HG03354 (cell line): Measurements from ENCODE around the gene CDKN1C.

Experiments
- ATAC-seq: cut with Tn5 transposase; IDR thresholded peaks from one replicate; pipeline ENCODE4 v1.9.1; 2021; ENCODE audit warnings: mild to moderate bottlenecking; ENCODE audit not compliant: unreplicated experiment, poor library complexity, severe bottlenecking

CDKN1C gene

DNA sequence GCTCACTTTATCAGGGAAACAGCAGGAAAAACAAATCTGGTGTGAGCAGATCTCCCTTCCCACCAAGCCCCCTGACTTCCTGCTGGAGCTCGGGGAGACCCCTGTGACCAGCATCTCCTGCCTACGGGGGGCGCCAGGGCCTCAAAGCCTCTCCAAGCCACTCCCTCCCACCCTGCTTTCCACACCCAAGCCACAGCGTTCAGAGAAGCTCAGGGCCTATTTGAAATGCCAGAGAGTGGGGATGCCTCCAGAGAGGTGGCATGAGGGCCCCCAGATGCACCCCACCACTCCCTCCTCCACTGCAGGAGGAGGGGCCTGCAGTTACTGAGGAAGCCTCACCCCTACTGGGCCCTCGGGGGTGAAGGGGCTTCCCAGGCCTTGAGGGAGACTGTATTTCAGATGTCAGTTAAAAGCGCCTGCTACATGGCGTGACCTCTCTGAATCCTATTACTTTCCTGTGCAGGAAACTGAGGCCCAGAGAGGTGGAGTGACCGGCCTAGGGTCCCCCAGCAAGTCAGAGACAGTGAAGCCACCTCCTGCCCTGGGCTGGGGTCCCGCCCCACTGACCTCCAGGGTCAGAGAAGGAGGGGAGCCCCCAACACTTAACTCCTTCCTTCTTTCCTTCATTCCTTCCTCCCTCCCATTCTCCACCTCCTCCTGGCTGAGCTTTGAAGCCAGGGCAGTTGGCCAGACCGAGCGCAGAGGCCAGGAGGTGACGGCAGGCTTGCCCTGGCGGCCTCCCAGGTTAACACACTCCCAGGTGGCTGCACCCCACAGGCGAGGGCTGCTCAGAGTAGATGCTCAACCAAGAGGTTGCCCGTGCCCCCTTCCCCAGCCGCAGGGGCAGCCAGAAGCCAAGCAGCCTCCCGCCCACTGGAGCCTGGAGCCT is 6.0 kb upstream of the CDKN1C start:
- no peak for ATAC-seq

DNA sequence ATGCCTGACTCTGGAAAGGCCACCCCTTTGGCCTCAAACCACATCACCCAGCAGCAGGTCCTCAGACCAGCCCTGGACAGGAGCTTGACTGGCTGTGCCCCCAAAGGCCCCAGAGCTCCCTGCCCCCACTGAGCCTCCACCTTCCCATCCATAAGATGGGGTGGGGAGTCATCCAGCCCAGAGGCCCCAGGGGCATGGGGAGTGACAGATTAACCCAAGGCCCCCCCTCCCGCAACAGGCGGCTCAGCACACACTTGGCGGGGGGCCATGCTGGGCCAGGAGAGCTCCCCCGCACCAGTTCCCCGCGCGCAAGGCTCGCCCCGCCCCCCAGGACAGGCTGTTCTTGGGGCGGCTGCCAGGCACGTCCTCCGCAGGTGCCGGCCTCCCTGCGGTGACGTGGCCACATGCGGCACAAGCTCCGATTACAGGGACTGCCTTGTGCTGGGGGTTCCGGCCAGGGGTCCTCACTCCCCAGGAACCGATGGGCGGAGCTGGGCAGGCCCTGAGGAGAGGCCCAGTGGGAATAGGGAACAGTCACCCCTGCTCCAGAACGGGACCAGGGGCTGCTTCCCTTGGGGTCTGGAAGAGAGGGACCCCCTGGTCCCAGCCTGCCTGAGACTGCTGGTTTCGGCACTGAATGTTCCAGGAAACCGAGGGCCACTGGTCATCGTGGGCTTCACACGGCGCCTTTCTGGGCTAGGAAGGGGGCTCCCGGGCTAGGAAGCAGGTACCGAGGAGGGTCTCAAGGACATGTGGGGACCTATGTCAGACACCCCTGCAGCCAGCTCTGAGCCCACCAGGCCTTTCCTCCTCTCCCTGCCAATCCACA is 5.1 kb upstream of the CDKN1C start:
- no peak for ATAC-seq

- ATAC-seq, result no peak
Observed at GRCh38 chr11:2889362-2890273, 4.0 kb upstream of the CDKN1C start.

- ATAC-seq, result no peak
Observed at GRCh38 chr11:2888266-2888968, 2.8 kb upstream of the CDKN1C start.

DNA sequence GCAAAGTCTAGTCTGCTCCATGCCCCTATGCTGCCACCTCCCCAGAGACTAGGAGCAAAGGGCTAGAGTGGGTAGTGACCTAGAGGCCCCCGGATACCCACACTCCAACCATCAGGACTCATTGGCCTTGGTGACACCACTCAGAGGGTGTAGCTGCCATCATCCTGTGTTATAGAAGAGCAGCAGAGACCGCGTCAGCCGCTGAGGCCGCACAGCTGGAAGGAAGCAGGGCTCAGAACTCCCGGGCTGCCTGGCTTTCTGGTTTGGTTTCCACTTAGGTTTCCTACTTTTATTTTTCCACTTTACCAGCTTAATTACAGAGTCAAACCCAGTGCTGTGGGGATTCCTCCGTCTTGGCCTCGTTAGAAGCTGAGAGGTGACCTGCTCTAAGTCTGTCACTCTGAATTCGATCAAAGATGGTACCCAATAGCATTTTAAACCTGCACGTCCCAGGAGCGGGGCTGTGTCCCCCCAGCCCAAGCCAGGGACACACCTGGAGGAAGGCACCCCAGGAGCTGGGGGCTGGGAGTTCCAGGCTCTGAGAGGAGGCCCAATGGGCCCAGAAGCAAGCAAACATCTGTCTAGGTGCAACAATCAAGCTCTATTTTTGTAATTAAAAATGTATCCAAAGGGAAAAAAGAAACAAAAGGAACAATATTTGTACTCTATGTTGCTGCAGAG is 2.1 kb upstream of the CDKN1C start:
- ATAC-seq, result no peak

GRCh38 chr11:2886936-2887335 is 1.4 kb upstream of the CDKN1C start:
- ATAC-seq, result no peak

DNA sequence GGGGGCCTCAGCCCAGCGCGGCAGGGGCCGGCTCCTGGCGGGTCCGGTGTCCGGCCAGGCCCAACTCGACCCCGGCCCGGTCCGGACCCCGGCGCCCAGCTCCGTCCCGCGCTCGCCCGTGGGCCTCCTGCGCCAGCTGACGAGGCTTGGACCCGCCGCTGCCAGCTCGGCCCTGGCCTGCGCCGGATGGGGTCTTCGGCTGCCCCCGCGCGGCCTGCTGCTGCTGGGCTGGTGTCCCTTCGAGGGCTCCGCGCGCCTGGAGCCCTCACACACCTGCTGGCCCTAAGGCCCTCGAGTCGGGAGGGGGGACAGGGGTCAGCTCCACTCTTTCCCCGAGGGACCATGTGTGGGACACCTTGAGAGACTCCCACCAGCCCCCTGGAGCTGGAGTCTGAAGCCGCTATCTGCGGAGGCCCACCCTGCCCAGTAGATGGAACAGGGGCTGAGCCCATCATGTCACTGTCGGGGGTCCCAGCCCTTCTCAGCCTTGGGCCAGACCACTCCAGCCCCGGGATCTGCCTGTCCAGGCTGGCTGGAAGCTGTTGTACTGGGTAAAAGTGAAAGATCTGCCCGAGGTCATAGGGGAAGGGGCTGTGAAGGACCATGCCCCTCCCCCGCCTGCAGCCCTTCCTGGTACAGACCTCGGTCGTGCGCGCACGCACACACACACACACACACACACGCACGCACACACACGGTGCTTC is 768 bp upstream of the CDKN1C start:
- peak; percentile 15 for ATAC-seq

DNA sequence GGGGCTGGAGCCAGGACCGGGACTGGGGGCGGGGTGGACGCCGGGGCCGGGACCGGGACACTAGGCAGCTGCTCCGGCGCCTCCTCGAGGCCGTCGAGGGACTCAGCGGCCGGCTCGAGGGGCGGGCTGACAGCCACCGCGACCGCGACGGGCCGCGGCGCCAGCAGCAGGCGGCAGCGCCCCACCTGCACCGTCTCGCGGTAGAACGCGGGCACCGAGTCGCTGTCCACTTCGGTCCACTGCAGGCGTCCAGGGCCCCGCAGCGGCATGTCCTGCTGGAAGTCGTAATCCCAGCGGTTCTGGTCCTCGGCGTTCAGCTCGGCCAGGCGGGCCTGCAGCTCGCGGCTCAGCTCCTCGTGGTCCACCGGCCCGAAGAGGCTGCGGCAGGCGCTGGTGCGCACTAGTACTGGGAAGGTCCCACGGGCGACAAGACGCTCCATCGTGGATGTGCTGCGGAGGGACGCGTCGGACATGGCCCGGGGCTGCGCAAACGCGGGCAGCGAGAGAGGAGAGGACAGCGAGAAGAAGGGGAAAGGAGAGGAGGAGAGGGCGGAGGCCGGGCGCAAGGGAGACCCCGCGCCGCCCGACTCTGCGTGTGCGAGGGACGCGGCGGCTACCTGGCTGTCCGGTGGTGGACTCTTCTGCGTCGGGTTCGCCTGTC is 428 bp downstream of the CDKN1C start:
- ATAC-seq, result no peak

DNA sequence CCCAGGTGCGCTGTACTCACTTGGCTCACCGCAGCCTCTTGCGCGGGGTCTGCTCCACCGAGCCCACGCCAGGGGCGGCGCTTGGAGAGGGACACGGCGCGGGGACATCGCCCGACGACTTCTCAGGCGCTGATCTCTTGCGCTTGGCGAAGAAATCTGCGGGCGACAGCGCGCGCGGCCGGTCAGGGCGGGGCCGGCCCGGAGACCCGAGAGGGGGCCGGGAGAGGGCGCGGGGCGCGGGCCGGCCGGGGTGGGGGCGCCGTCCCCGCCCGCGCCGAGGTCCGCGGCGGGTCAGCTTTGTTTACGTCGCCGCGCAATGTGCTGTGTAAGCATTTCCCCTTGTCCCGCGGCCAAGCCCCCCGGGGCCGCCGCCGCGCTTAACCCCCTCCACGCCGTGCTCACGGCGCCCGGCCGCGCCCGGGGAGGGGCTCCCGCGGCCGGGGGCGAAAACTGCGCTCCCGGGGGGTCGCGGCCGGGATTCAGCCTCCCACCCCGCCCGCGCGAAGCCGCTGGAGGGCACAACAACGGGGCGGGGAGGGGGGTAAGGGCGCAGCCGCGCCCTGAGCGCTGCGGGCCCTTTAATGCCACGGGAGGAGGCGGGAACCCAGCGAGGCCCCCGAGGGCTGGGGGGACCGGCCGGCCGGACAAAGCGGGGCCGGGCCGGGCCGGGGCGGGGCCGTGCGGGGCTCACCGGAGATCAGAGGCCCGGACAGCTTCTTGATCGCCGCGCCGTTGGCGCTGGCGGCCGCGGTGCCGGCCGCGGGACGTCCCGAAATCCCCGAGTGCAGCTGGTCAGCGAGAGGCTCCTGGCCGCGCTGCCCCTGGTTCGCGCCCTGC is 1.4 kb downstream of the CDKN1C start:
- ATAC-seq, result no peak

DNA sequence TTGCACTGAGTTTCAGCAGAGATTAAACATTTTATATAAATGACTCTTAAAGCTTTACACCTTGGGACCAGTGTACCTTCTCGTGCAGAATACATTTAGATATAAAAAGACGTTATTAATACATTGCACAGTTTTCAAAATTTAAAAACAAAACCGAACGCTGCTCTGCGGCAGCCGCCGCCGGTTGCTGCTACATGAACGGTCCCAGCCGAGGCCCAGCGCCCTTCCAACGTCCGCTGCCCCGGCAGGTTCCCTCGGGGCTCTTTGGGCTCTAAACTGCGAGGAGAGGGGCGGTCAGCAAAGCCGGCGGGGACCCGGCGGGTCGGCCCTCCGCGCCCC is 2.0 kb downstream of the CDKN1C start:
- no peak for ATAC-seq

DNA sequence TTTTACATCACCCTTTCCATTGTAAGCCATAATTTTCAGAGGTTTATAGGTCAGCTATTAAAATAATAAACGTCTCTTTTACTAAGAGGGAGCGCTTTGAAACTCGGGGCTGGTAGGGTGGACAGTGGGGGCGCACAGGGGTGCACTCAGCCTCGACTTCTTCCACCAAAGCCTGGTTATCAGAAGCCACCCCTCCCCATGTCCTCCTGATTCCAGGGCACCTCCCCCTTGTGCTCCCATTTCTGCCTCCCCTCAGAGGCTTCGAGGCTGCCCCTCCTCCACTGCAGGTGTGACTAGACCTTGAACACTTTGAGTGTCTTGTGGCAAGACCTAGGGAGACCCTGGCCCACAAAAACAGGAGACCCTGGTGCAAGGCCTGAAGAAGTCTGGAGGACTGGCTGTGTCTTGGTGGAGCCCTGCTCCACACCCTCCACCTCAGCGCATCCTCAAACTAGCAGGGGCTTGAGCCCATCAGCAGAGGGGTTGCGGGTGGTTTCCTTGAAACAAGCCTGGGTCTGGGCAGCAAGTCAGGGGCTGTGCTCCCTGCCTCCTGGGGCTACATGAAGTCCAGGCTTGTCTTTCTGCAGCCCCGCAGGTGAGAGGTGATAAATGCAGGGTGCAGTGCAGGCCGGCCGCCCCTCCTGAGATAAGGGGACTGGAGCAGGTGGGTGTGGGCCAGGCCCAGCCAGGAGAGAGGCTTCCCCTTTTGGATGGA is 3.0 kb downstream of the CDKN1C start:
- ATAC-seq, result no peak

DNA sequence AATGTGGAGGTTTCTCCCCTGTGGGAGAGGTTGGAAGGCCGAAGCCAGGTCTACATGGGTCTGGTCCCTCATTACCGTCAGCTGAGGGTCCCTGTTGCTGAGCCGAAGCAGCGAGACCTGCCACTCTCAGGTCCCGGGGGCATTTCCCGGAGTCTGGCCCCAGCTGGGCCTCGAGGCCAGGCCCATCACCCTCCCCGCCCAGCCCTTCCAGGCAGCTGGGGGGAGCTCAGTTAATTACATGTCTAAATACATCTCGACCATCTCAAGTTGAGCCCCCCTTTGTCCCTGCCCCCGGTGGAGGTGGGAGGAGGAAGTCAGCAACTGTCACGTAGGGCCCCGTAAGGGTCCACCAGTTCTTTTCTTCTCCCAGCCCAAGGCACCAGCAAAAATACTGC is 3.6 kb downstream of the CDKN1C start:
- ATAC-seq, result no peak

- no peak for ATAC-seq
Observed at GRCh38 chr11:2881076-2881980, 4.2 kb downstream of the CDKN1C start.

DNA sequence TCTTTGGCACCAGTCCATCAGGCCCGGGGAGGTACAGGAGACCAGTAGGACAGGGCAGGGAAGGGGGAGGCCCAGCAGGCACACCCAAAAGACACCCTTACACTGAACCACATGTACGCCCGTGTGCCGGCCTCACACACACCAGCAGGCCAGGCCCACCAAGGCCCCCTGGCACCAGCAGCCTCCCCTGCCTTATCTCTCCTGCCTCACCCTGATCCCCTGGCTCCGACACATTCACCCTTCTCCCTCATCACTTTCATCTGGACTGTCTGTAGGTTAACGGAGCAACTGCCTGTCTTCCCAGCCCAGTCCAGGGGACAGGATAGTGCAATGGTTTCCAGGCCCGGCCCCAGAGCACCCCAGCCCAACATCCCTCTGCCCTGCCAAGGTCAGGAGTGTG is 4.9 kb downstream of the CDKN1C start:
- no peak for ATAC-seq

GRCh38 chr11:2878782-2879181 is 6.8 kb downstream of the CDKN1C start:
- ATAC-seq, result no peak
